Chondrocyte (in vitro differentiated cells): ENCODE results near the gene CNKSR3. TPM values are rescaled to one million over a fixed set of nuclear protein-coding genes. Genes with fewer than 3 reads are reported as not detected.

Experiments
- DNase-seq: peaks from one replicate; pipeline ENCODE4 v3.0.0; 2021; ENCODE audit warnings: mixed read lengths, low spot score
- H3K27ac Mint-ChIP-seq: one replicate; pipeline ENCODE4 v1.8.0; 2021; ENCODE audit warnings: mild to moderate bottlenecking, moderate library complexity, mixed read lengths; ENCODE audit not compliant: unreplicated experiment
- H3K27me3 Mint-ChIP-seq: 2 replicates; pipeline ENCODE4 v1.8.0; 2021; ENCODE audit warnings: low read depth, mixed read lengths
- H3K36me3 Mint-ChIP-seq: 2 replicates; pipeline ENCODE4 v1.8.0; 2021; ENCODE audit warnings: low read depth, mixed read lengths
- H3K4me1 Mint-ChIP-seq: 2 replicates; pipeline ENCODE4 v1.8.0; 2021; ENCODE audit warnings: low read depth, mild to moderate bottlenecking, mixed read lengths
- H3K4me3 Mint-ChIP-seq: one replicate; pipeline ENCODE4 v1.8.0; 2021; ENCODE audit warnings: mild to moderate bottlenecking, moderate library complexity, mixed read lengths; ENCODE audit not compliant: unreplicated experiment
- H3K9me3 Mint-ChIP-seq: 2 replicates; pipeline ENCODE4 v1.8.0; 2021; ENCODE audit warnings: low read depth, mixed read lengths
- CTCF ChIP-seq: fragments of 200-600 bp; sonication (generic); IDR thresholded peaks from 2 replicates; pipeline ENCODE4 v1.5.0; 2021; ENCODE audit warnings: antibody characterized with exemption, mild to moderate bottlenecking, moderate library complexity
- total RNA-seq: library from RNA; stranded (reverse); gene quantifications from 3 replicates; pipeline ENCODE4 v1.2.1, GENCODE V29; 2021

Gene CNKSR3
- total RNA-seq, 1 donor from 2014 or later = 14.2 TPM

GRCh38 chr6:154440022-154440421, 70.5 kb downstream of the CNKSR3 start:
- peaks cover 14% of the 10 kb centered on the region for H3K36me3 Mint-ChIP-seq

GRCh38 chr6:154438882-154439415, 71.5 kb downstream of the CNKSR3 start:
- Mint-ChIP-seq H3K36me3 (peaks cover 17% of the 10 kb centered on the region), H3K27ac (no peak overlapping the region), H3K4me3 (no peak overlapping the region), H3K27me3 (no peaks in the 10 kb centered on the region), H3K4me1 (peaks cover 9% of the 10 kb centered on the region), H3K9me3 (no peaks in the 10 kb centered on the region)
- no peak for DNase-seq
- no peak for TF ChIP-seq CTCF

More at GRCh38 chr6:154440022-154440421, 70.5 kb downstream of the CNKSR3 start:
- TF ChIP-seq CTCF = no peak
- Mint-ChIP-seq H3K27ac (no peak overlapping the region), H3K4me1 (peaks cover 5% of the 10 kb centered on the region), H3K4me3 (no peak overlapping the region), H3K9me3 (no peaks in the 10 kb centered on the region), H3K27me3 (no peaks in the 10 kb centered on the region)
- no peak for DNase-seq

GRCh38 chr6:154435400-154435945, 75.0 kb downstream of the CNKSR3 start:
- Mint-ChIP-seq H3K9me3 (peaks cover 11% of the 10 kb centered on the region), H3K4me1 (peaks cover 25% of the 10 kb centered on the region), H3K27ac (no peak overlapping the region), H3K36me3 (peaks cover 18% of the 10 kb centered on the region), H3K27me3 (no peaks in the 10 kb centered on the region), H3K4me3 (no peak overlapping the region)
- no peak for DNase-seq
- TF ChIP-seq CTCF = no peak

- Mint-ChIP-seq H3K27ac (no peak overlapping the region), H3K4me1 (peaks cover 22% of the 10 kb centered on the region), H3K4me3 (no peak overlapping the region), H3K36me3 (peaks cover 21% of the 10 kb centered on the region), H3K9me3 (peaks cover 11% of the 10 kb centered on the region), H3K27me3 (no peaks in the 10 kb centered on the region)
- no peak for DNase-seq
- no peak for TF ChIP-seq CTCF
Measured at GRCh38 chr6:154434662-154435061, 75.8 kb downstream of the CNKSR3 start.

GRCh38 chr6:154433477-154434241, 76.8 kb downstream of the CNKSR3 start:
- peaks cover 22% of the 10 kb centered on the region for H3K4me1 Mint-ChIP-seq
- peaks cover 26% of the 10 kb centered on the region for H3K36me3 Mint-ChIP-seq
- H3K9me3 Mint-ChIP-seq = peaks cover 11% of the 10 kb centered on the region
- DNase-seq = no peak
- peak overlapping the region; percentile 34 for H3K27ac Mint-ChIP-seq
- no peak overlapping the region for H3K4me3 Mint-ChIP-seq
- H3K27me3 Mint-ChIP-seq = no peaks in the 10 kb centered on the region
- no peak for TF ChIP-seq CTCF
